Measurements from ENCODE around the gene CDH6. TPM values are rescaled to one million over a fixed set of nuclear protein-coding genes. Genes with fewer than 3 reads are reported as not detected.

The CDH6 gene
- total and polyA plus RNA-seq, 2 of the 4 experiments (the other 2 are of a cell fraction): 72.2 to 232 TPM

GRCh38 chr5:31362529-31362900 is 169.0 kb downstream of the CDH6 start:
- peak overlapping the region; percentile 100 for H2BK5ac ChIP-seq (ENCODE audit: low read depth, low read length, poor library complexity, severe bottlenecking)
- H3K18ac ChIP-seq (ENCODE audit: low read depth, low read length): peak overlapping the region; percentile 95; the same call in 1 of the 2 replicates
- in situ Hi-C loops (cut with MboI; ENCODE audit: low sequenced_read_pairs) (no loop called here), intact Hi-C loops (cut with micrococcal nuclease) (loop anchor here (5.0 kb wide), 1 partner anchor 115 kb away; no protein-coding TSS in a partner anchor), dilution Hi-C loops (cut with HindIII; ENCODE audit: low sequenced_read_pairs, unreplicated experiment) (no loop called here)
- H3K27me3 ChIP-seq (ENCODE audit: control insufficient read depth, insufficient read depth, low read length): no peaks in the 10 kb centered on the region
- no peaks in the 10 kb centered on the region for H4K20me1 ChIP-seq (ENCODE audit: insufficient read depth, low read length)
- no peak overlapping the region for H2AK5ac ChIP-seq (ENCODE audit: low read depth, low read length)
- DNase-seq: peak; percentile 59
- H4K5ac ChIP-seq (ENCODE audit: low read depth, low read length): no peak overlapping the region; the same call in 1 of the 2 replicates
- peaks cover 13% of the 10 kb centered on the region for H3K9me1 ChIP-seq (ENCODE audit: insufficient read depth, low read length)
- H3K27ac ChIP-seq (ENCODE audit: insufficient read depth, low read length): peak overlapping the region; percentile 90
- no peak overlapping the region for H3K9ac ChIP-seq (ENCODE audit: low read depth, low read length)
- no peak overlapping the region for H3K4me2 ChIP-seq (ENCODE audit: low read depth, low read length)
- H3K79me1 ChIP-seq (ENCODE audit: low read depth in 1 of 2, low read length in 2 of 2): no peaks in the 10 kb centered on the region
- CTCF ChIA-PET: no interaction called here
- no CpG with 5 or more reads among the region's 1 CpG for WGBS, 2 experiments (ENCODE audit: extremely low coverage in 2 of 2, insufficient read length in 1 of 2)
- peak overlapping the region; percentile 98 for H3K14ac ChIP-seq (replicated peaks; ENCODE audit: low read depth, low read length)
- peak overlapping the region; percentile 46 to 89; a peak in 3 of 4 replicates for H4K8ac ChIP-seq (ENCODE audit: low read depth in 2 of 2, low read length in 2 of 2)
- peak overlapping the region; percentile 69; the same call in 1 of the 3 replicates for H2BK15ac ChIP-seq (ENCODE audit: low read depth, low read length)
- no TSS peak for BruUV-seq (replicated peaks)
- H3K4ac ChIP-seq (ENCODE audit: low read depth, low read length): peak overlapping the region; percentile 92
- no peak overlapping the region for H2AK9ac ChIP-seq (replicated peaks; ENCODE audit: low read depth, low read length, poor library complexity)
- peak; percentile 5; the same call in 1 of the 2 replicates for ATAC-seq (ENCODE audit: low read depth)
- H3K36me3 ChIP-seq (ENCODE audit: control insufficient read depth, insufficient read depth, low read length): no peaks in the 10 kb centered on the region
- no peaks in the 10 kb centered on the region for H3K9me3 ChIP-seq (ENCODE audit: control insufficient read depth, insufficient read depth, low read length)
- peaks cover 36% of the 10 kb centered on the region for H3K4me1 ChIP-seq (ENCODE audit: control insufficient read depth, insufficient read depth, low read length)
- no peak overlapping the region for H3K4me3 ChIP-seq (ENCODE audit: insufficient read depth, low read depth, low read length)
- H3K23ac ChIP-seq (ENCODE audit: low read depth, low read length): peak overlapping the region; percentile 91; the same call in 1 of the 2 replicates
- H2AFZ ChIP-seq (replicated peaks; ENCODE audit: low read length, poor library complexity): no peak overlapping the region
- POLR2A ChIA-PET (ENCODE audit: unreplicated experiment): no interaction called here
- TF ChIP-seq CHD1 (IDR thresholded peaks at IDR 0.05; ENCODE audit: low read depth, low read length): no peak
- 0 out of 2 replicates have a peak, but pooled peaks have one; percentile 32 for TF ChIP-seq CEBPB (IDR thresholded peaks at IDR 0.05; ENCODE audit: low read depth, low read length)
- no peak for TF ChIP-seq FOS (IDR thresholded peaks at IDR 0.05; ENCODE audit: low read depth, low read length)
- H3K56ac ChIP-seq (ENCODE audit: extremely low read depth, insufficient read depth, low read length): no peak overlapping the region; the same call in none of the 2 replicates
- H2BK120ac ChIP-seq (ENCODE audit: low read depth, low read length): peak overlapping the region; percentile 98
- peak overlapping the region; percentile 98; the same call in 1 of the 2 replicates for H2BK20ac ChIP-seq (ENCODE audit: low read depth, low read length)
- H4K91ac ChIP-seq (ENCODE audit: insufficient read depth, low read depth, low read length): peak overlapping the region; percentile 88

Measured in IMR-90 (cell line).